A549 (cell line): ENCODE results near the gene VIPR1. TPM values are rescaled to one million over a fixed set of nuclear protein-coding genes. Genes with fewer than 3 reads are reported as not detected.

Experiments used
- ATAC-seq, 2 experiments: fragments of 200-7000 bp in 1 of 2; fragments of >200 bp in 1 of 2; cut with Nextera tagmentation in 1 of 2; cut with Tn5 transposase in 1 of 2; 3 replicates each; pipeline versions ENCODE4 v1.8.0 to v1.9.1; 2018 to 2020; ENCODE audit warnings: mild to moderate bottlenecking in 1 of 2, moderate library complexity in 1 of 2
- CTCF ChIA-PET: fragments of 300-600 bp; sonication (Branson Sonifier 250); formaldehyde crosslinking; extraction: SDS; loops from one replicate; lab custom pipeline; 2021; ENCODE audit warnings: antibody characterized with exemption, inconsistent platforms; lab: Yijun Ruan, JAX
- POLR2A ChIA-PET: fragments of 350-600 bp; formaldehyde crosslinking; extraction: SDS; loops from one replicate; lab custom pipeline; 2021; ENCODE audit warnings: antibody characterized with exemption, inconsistent platforms; lab: Yijun Ruan, JAX
- DNase-seq, 2 experiments: peaks; one replicate each; pipeline versions ENCODE4 v3.0.0 to v3.0.0-alpha.2; 2011 to 2016; ENCODE audit warnings: low read depth in 1 of 2, low spot score in 1 of 2
- FAIRE-seq: peaks from 2 replicates; lab custom pipeline; 2011; peaks lifted over from hg19 to GRCh38; lab: Jason Lieb, UNC
- H3K27ac ChIP-seq, 2 experiments: fragments of >200 bp; sonication (Bioruptor Twin); formaldehyde crosslinking; 3 replicates each; pipeline ENCODE4 v1.5.1; 2016 to 2017
- H3K4me1 ChIP-seq: fragments of >200 bp; sonication (Bioruptor Twin); formaldehyde crosslinking; 3 replicates; pipeline ENCODE4 v1.6.1; 2016
- H3K4me2 ChIP-seq: fragments of >200 bp; sonication (Bioruptor Twin); formaldehyde crosslinking; 3 replicates; pipeline ENCODE4 v1.6.1; 2016
- H3K4me3 ChIP-seq: fragments of >200 bp; sonication (Bioruptor Twin); formaldehyde crosslinking; 3 replicates; pipeline ENCODE4 v1.5.1; 2016
- H3K9me3 ChIP-seq: fragments of >200 bp; sonication (Bioruptor Twin); formaldehyde crosslinking; 3 replicates; pipeline ENCODE4 v1.6.1; 2016
- ATOH8 ChIP-seq: fragments of 250-450 bp; sonication (Bioruptor Pico); IDR thresholded peaks from 2 replicates; pipeline ENCODE4 v1.5.0; 2020; ENCODE audit warnings: low read depth, mild to moderate bottlenecking, moderate library complexity
- CBX8 ChIP-seq: fragments of 200-600 bp; sonication (generic); IDR thresholded peaks from 2 replicates; pipeline ENCODE4 v1.6.1; 2016
- CHD4 ChIP-seq: fragments of 200-600 bp; sonication (generic); IDR thresholded peaks from 2 replicates; pipeline ENCODE4 v1.6.1; 2016; ENCODE audit warnings: antibody characterized with exemption, mild to moderate bottlenecking, borderline replicate concordance
- EHF ChIP-seq: fragments of 250-450 bp; sonication (Bioruptor Pico); IDR thresholded peaks from 2 replicates; pipeline ENCODE4 v1.5.0; 2020; ENCODE audit warnings: mild to moderate bottlenecking
- EP300 ChIP-seq, 2 experiments: fragments of >200 bp; sonication (Bioruptor Twin); formaldehyde crosslinking; IDR thresholded peaks; 2 replicates in 1 of 2; 3 replicates in 1 of 2; pipeline ENCODE4 v1.6.1; 2016 to 2017
- FOSL2 ChIP-seq, 2 experiments: fragments of 450-650 bp in 1 of 2; fragments of >200 bp in 1 of 2; sonication (Bioruptor Twin) in 1 of 2; formaldehyde crosslinking; IDR thresholded peaks; 2 replicates each; pipeline versions ENCODE4 v1.5.0 to v1.6.1; 2016 to 2020; ENCODE audit warnings: mild to moderate bottlenecking in 1 of 2, moderate library complexity in 1 of 2
- HDAC2 ChIP-seq: fragments of 200-600 bp; sonication (generic); IDR thresholded peaks from 2 replicates; pipeline ENCODE4 v1.6.1; 2016
- HES2 ChIP-seq: fragments of >200 bp; sonication (Bioruptor Twin); formaldehyde crosslinking; IDR thresholded peaks from 2 replicates; pipeline ENCODE4 v1.6.1; 2016
- HEYL ChIP-seq: fragments of 250-450 bp; sonication (Bioruptor Pico); IDR thresholded peaks from 2 replicates; pipeline ENCODE4 v1.8.0; 2021; ENCODE audit warnings: mild to moderate bottlenecking, moderate library complexity
- HMGXB4 ChIP-seq: fragments of 250-450 bp; sonication (Bioruptor Pico); IDR thresholded peaks from 2 replicates; pipeline ENCODE4 v1.5.0; 2021; ENCODE audit warnings: mild to moderate bottlenecking, moderate library complexity, borderline replicate concordance
- HOXA7 ChIP-seq: fragments of 250-450 bp; sonication (Bioruptor Pico); IDR thresholded peaks from 2 replicates; pipeline ENCODE4 v1.5.0; 2020; ENCODE audit warnings: mild to moderate bottlenecking, moderate library complexity
- HOXB5 ChIP-seq: fragments of 250-450 bp; sonication (Bioruptor Pico); IDR thresholded peaks from 2 replicates; pipeline ENCODE4 v1.5.0; 2020; ENCODE audit warnings: mild to moderate bottlenecking, moderate library complexity
- JUN ChIP-seq, 2 experiments: fragments of >200 bp; sonication (Bioruptor Twin); formaldehyde crosslinking; IDR thresholded peaks; 2 replicates in 1 of 2; 3 replicates in 1 of 2; pipeline ENCODE4 v1.6.1; 2016 to 2017
- MAFK ChIP-seq: fragments of 450-650 bp; IDR thresholded peaks from 2 replicates; pipeline ENCODE4 v1.6.1; 2014; ENCODE audit not compliant: partially characterized antibody
- NR3C1 ChIP-seq: fragments of >200 bp; sonication (Bioruptor Twin); formaldehyde crosslinking; IDR thresholded peaks from 3 replicates; pipeline ENCODE4 v1.6.1; 2017
- PHF8 ChIP-seq: fragments of 200-600 bp; sonication (generic); IDR thresholded peaks from 2 replicates; pipeline ENCODE4 v1.6.1; 2016; ENCODE audit warnings: low read depth, mild to moderate bottlenecking, antibody characterized with exemption, moderate library complexity, borderline replicate concordance
- RAD21 ChIP-seq, 2 experiments: fragments of >200 bp in 1 of 2; sonication (Bioruptor Twin) in 1 of 2; formaldehyde crosslinking in 1 of 2; IDR thresholded peaks in 1 of 2; conservative IDR thresholded peaks in 1 of 2; 2 replicates in 1 of 2; 3 replicates in 1 of 2; pipeline ENCODE4 v1.6.1; 2012 to 2018; ENCODE audit warnings: inconsistent platforms in 1 of 2
- RARB ChIP-seq: fragments of 250-450 bp; sonication (Bioruptor Pico); IDR thresholded peaks from 2 replicates; pipeline ENCODE4 v1.8.0; 2021; ENCODE audit warnings: mild to moderate bottlenecking, moderate library complexity
- TFCP2L1 ChIP-seq: fragments of 250-450 bp; sonication (Bioruptor Pico); IDR thresholded peaks from 2 replicates; pipeline ENCODE4 v1.5.0; 2021; ENCODE audit warnings: mild to moderate bottlenecking
- TP53 ChIP-seq: fragments of 250-450 bp; sonication (Bioruptor Pico); IDR thresholded peaks from 2 replicates; pipeline ENCODE4 v1.5.0; 2021; ENCODE audit warnings: mild to moderate bottlenecking, moderate library complexity
- ZC3H11A ChIP-seq: fragments of 450-650 bp; IDR thresholded peaks from 2 replicates; pipeline ENCODE4 v1.6.1; 2014; ENCODE audit warnings: antibody characterized with exemption, mild to moderate bottlenecking
- ZFP36 ChIP-seq: fragments of 450-650 bp; IDR thresholded peaks from 2 replicates; pipeline ENCODE4 v1.6.1; 2014; ENCODE audit warnings: borderline replicate concordance; ENCODE audit not compliant: partially characterized antibody
- ZNF302 ChIP-seq: fragments of 250-450 bp; sonication (Bioruptor Pico); IDR thresholded peaks from 2 replicates; pipeline ENCODE4 v1.9.0; 2021; ENCODE audit warnings: inconsistent platforms, mild to moderate bottlenecking, moderate library complexity
- ZSCAN20 ChIP-seq: fragments of 250-450 bp; sonication (Bioruptor Pico); IDR thresholded peaks from 2 replicates; pipeline ENCODE4 v1.8.0; 2022; ENCODE audit warnings: mild to moderate bottlenecking, moderate library complexity
- WGBS: methylation state at CpG from one replicate; pipeline ENCODE4 v1.1.6; 2017; ENCODE audit errors: missing lambda C conversion rate; 5-methylcytosine and 5-hydroxymethylcytosine counted together
- polyA plus RNA-seq, 4 experiments: library from polyadenylated mRNA; depleted of rRNA in 3 of 4; stranded (reverse); fragments of >200 nt; fragmentation: RNase III in 1 of 4; extraction: RNeasy Plus Mini Kit Qiagen cat#74134 plus additional on column Dnase treatment in 1 of 4; gene quantifications; 2 replicates in 3 of 4; 3 replicates in 1 of 4; pipeline ENCODE4 v1.2.3, GENCODE V29; 2011 to 2017

VIPR1 gene
- polyA plus RNA-seq, 2 of the 4 experiments (the other 2 are of a cell fraction) = 0.26 to 0.80 TPM

GRCh38 chr3:42461762-42462161 lies 40.7 kb upstream of the VIPR1 start:
- TF ChIP-seq FOSL2 (IDR thresholded peaks at IDR 0.05) = no peak
- no peak for TF ChIP-seq FOSL2 (CRISPR knock-in tag; IDR thresholded peaks at IDR 0.05)
- TF ChIP-seq ATOH8 (CRISPR knock-in tag) = no peak
- TF ChIP-seq TFCP2L1 (CRISPR knock-in tag) = no peak
- TF ChIP-seq ZC3H11A = no peak
- no peak for TF ChIP-seq HMGXB4 (CRISPR knock-in tag)
- no peak for TF ChIP-seq ZFP36
- Histone ChIP-seq H3K4me3 (no peak overlapping the region), H3K27ac (no peak overlapping the region), H3K9me3 (no peaks in the 10 kb centered on the region), H3K4me2 (no peak overlapping the region), H3K4me1 (no peaks in the 10 kb centered on the region)
- FAIRE-seq (no peak), DNase-seq (no peak), ATAC-seq (no peak)
- ChIA-PET CTCF (no interaction called here), POLR2A (no interaction called here)
- WGBS = 0% methylated on average over 2 of the region's 2 CpGs

- ATAC-seq (no peak), DNase-seq (no peak), FAIRE-seq (no peak)
- WGBS = 0% methylated on average over 1 of the region's 1 CpG
- H3K27ac ChIP-seq = no peak overlapping the region
- CTCF ChIA-PET = no interaction called here
- no peak overlapping the region for H3K4me3 ChIP-seq
- TF ChIP-seq CHD4 (no peak), HES2 (no peak), TFCP2L1 (CRISPR knock-in tag) (no peak), EP300 (IDR thresholded peaks at IDR 0.05) (no peak), HOXA7 (CRISPR knock-in tag) (no peak), JUN (IDR thresholded peaks at IDR 0.05) (no peak), EHF (CRISPR knock-in tag) (no peak), TP53 (CRISPR knock-in tag) (no peak), ZSCAN20 (CRISPR knock-in tag) (no peak), NR3C1 (no peak)
- H3K9me3 ChIP-seq = no peaks in the 10 kb centered on the region
- POLR2A ChIA-PET = no interaction called here
- H3K4me2 ChIP-seq = no peak overlapping the region
- H3K4me1 ChIP-seq = no peaks in the 10 kb centered on the region
Measured at GRCh38 chr3:42463093-42463492, 39.4 kb upstream of the VIPR1 start.

- H3K4me1 ChIP-seq = no peaks in the 10 kb centered on the region
- TF ChIP-seq RAD21 (conservative IDR thresholded peaks at IDR 0.05 in 1 of 2, IDR thresholded peaks at IDR 0.05 in 1 of 2) (no peak), HOXB5 (CRISPR knock-in tag) (no peak), RARB (no peak), MAFK (no peak), ZFP36 (no peak), ZNF302 (CRISPR knock-in tag) (no peak), CBX8 (no peak), ZC3H11A (no peak), HDAC2 (no peak), PHF8 (no peak), HEYL (CRISPR knock-in tag) (no peak)
- H3K9me3 ChIP-seq = no peaks in the 10 kb centered on the region
- no peak overlapping the region for H3K4me3 ChIP-seq
- no peak overlapping the region for H3K27ac ChIP-seq
- ATAC-seq (no peak), FAIRE-seq (no peak), DNase-seq (no peak)
- no peak overlapping the region for H3K4me2 ChIP-seq
- POLR2A ChIA-PET = no interaction called here
- CTCF ChIA-PET = no interaction called here
- WGBS = 50% methylated on average over 3 of the region's 3 CpGs
Measured at GRCh38 chr3:42468111-42468510, 34.3 kb upstream of the VIPR1 start.
